ENCODE data around the gene KLHL29. TPM values are rescaled to one million over a fixed set of nuclear protein-coding genes. Genes with fewer than 3 reads are reported as not detected.

The KLHL29 gene
- total and polyA plus RNA-seq, 2 donors (not counting 1 experiment from before 2014, with no cell fraction given), result 1.3 to 3.4 TPM

- no peak overlapping the region for H3K4me3 Mint-ChIP-seq
- H3K36me3 ChIP-seq (replicated peaks in 1 of 2; ENCODE audit: control extremely low read depth in 1 of 2, control insufficient read depth in 1 of 2, extremely low read depth in 1 of 2, insufficient read depth in 2 of 2, low read length in 1 of 2), result no peaks in the 10 kb centered on the region
Measured at GRCh38 chr2:23502096-23502495, 117.1 kb downstream of the KLHL29 start.

GRCh38 chr2:23503097-23503496, 118.1 kb downstream of the KLHL29 start:
- no peak for ATAC-seq (ENCODE audit: low read depth)
- no peak overlapping the region for H3K4me3 ChIP-seq (ENCODE audit: control extremely low read depth in 1 of 5, extremely low read depth in 1 of 5, insufficient read depth in 1 of 5, low read depth in 2 of 5, low read length in 4 of 5)
- Mint-ChIP-seq H3K4me3 (no peak overlapping the region), H3K27me3 (no peaks in the 10 kb centered on the region), H3K9me3 (ENCODE audit: insufficient read depth) (no peaks in the 10 kb centered on the region), H3K27ac (no peak overlapping the region), H3K4me1 (no peaks in the 10 kb centered on the region)
- H3K9me3 ChIP-seq (ENCODE audit: control extremely low read depth in 1 of 3, control insufficient read depth in 2 of 3, insufficient read depth in 1 of 3, low read length in 2 of 3), result no peaks in the 10 kb centered on the region
- no peaks in the 10 kb centered on the region for H3K4me1 ChIP-seq (ENCODE audit: control insufficient read depth in 2 of 2, insufficient read depth in 2 of 2, low read length in 2 of 2)
- no peaks in the 10 kb centered on the region for H4K20me1 ChIP-seq (ENCODE audit: control insufficient read depth, insufficient read depth, low read length, poor library complexity, severe bottlenecking)
- no peak overlapping the region for H2AFZ ChIP-seq (ENCODE audit: insufficient read depth, low read depth, low read length, poor library complexity, severe bottlenecking)
- no peak for DNase-seq
- POLR2A ChIA-PET, result no interaction called here
- 95% methylated on average over 6 of the region's 6 CpGs for WGBS (ENCODE audit: insufficient coverage)
- intact Hi-C loops (cut with micrococcal nuclease), result no loop called here
- H3K4me2 ChIP-seq (replicated peaks; ENCODE audit: low read depth, low read length, poor library complexity, severe bottlenecking), result no peak overlapping the region
- no peak for TF ChIP-seq EZH2 (IDR thresholded peaks at IDR 0.05; ENCODE audit: borderline replicate concordance, insufficient read depth, low read depth, low read length, poor library complexity, severe bottlenecking)
- no peak for TF ChIP-seq CTCF (IDR thresholded peaks at IDR 0.05)
- H3K9ac ChIP-seq (ENCODE audit: low read length), result no peak overlapping the region
- CTCF ChIA-PET, result no interaction called here
- no peaks in the 10 kb centered on the region for H3K79me2 ChIP-seq (ENCODE audit: control insufficient read depth, insufficient read depth, low read length)
- no peaks in the 10 kb centered on the region for H3K36me3 ChIP-seq (replicated peaks in 1 of 2; ENCODE audit: control extremely low read depth in 1 of 2, control insufficient read depth in 1 of 2, extremely low read depth in 1 of 2, insufficient read depth in 2 of 2, low read length in 1 of 2)
- H3K27ac ChIP-seq (ENCODE audit: low read length in 2 of 2), result no peak overlapping the region
- peaks cover 0 to 3% (median 0%) of the 10 kb centered on the region in 4 experiments for H3K27me3 ChIP-seq (replicated peaks in 1 of 4; ENCODE audit: control extremely low read depth in 1 of 4, control insufficient read depth in 3 of 4, insufficient read depth in 4 of 4, low read length in 3 of 4)

More at GRCh38 chr2:23502096-23502495, 117.1 kb downstream of the KLHL29 start:
- no peak overlapping the region for H2AFZ ChIP-seq (ENCODE audit: insufficient read depth, low read depth, low read length, poor library complexity, severe bottlenecking)
- no peaks in the 10 kb centered on the region for H3K9me3 Mint-ChIP-seq (ENCODE audit: insufficient read depth)
- H3K27me3 Mint-ChIP-seq, result no peaks in the 10 kb centered on the region
- H3K27me3 ChIP-seq (replicated peaks in 1 of 4; ENCODE audit: control extremely low read depth in 1 of 4, control insufficient read depth in 3 of 4, insufficient read depth in 4 of 4, low read length in 3 of 4), result peaks cover 0 to 3% (median 0%) of the 10 kb centered on the region in 4 experiments
- ChIA-PET POLR2A (no interaction called here), CTCF (no interaction called here)
- no peak overlapping the region for H3K27ac Mint-ChIP-seq
- no peak overlapping the region for H3K4me3 ChIP-seq (ENCODE audit: control extremely low read depth in 1 of 5, extremely low read depth in 1 of 5, insufficient read depth in 1 of 5, low read depth in 2 of 5, low read length in 4 of 5)
- H3K9me3 ChIP-seq (ENCODE audit: control extremely low read depth in 1 of 3, control insufficient read depth in 2 of 3, insufficient read depth in 1 of 3, low read length in 2 of 3), result no peaks in the 10 kb centered on the region
- no peak overlapping the region for H3K9ac ChIP-seq (ENCODE audit: low read length)
- no peak overlapping the region for H3K4me2 ChIP-seq (replicated peaks; ENCODE audit: low read depth, low read length, poor library complexity, severe bottlenecking)
- intact Hi-C loops (cut with micrococcal nuclease), result no loop called here
- TF ChIP-seq EZH2 (IDR thresholded peaks at IDR 0.05; ENCODE audit: borderline replicate concordance, insufficient read depth, low read depth, low read length, poor library complexity, severe bottlenecking) (no peak), CTCF (IDR thresholded peaks at IDR 0.05) (no peak)
- no peaks in the 10 kb centered on the region for H3K4me1 ChIP-seq (ENCODE audit: control insufficient read depth in 2 of 2, insufficient read depth in 2 of 2, low read length in 2 of 2)
- H3K4me1 Mint-ChIP-seq, result peaks cover 2% of the 10 kb centered on the region
- no peak overlapping the region for H3K27ac ChIP-seq (ENCODE audit: low read length in 2 of 2)
- H3K79me2 ChIP-seq (ENCODE audit: control insufficient read depth, insufficient read depth, low read length), result no peaks in the 10 kb centered on the region
- ATAC-seq (ENCODE audit: low read depth), result no peak
- 97% methylated on average over 15 of the region's 15 CpGs for WGBS (ENCODE audit: insufficient coverage)
- DNase-seq, result no peak
- H4K20me1 ChIP-seq (ENCODE audit: control insufficient read depth, insufficient read depth, low read length, poor library complexity, severe bottlenecking), result no peaks in the 10 kb centered on the region

Measured in B cell (primary cell).